Neutrophil (primary cell): ENCODE results near the gene ARID3B.

ENCODE experiments used
- H3K27ac ChIP-seq: fragments of 200-600 bp; sonication (generic); 2 replicates; pipeline ENCODE4 v1.5.1; 2016; ENCODE audit warnings: mild to moderate bottlenecking, moderate library complexity
- H3K27me3 ChIP-seq: fragments of 200-600 bp; sonication (generic); 2 replicates; pipeline ENCODE4 v1.6.0; 2016; ENCODE audit warnings: mild to moderate bottlenecking
- H3K36me3 ChIP-seq: fragments of 200-600 bp; sonication (generic); 2 replicates; pipeline ENCODE4 v1.5.1; 2017
- H3K4me1 ChIP-seq, 2 experiments: fragments of 200-600 bp in 1 of 2; sonication (generic) in 1 of 2; 1 replicate in 1 of 2; 2 replicates in 1 of 2; pipeline versions ENCODE4 v1.5.1 to v1.6.1; 2013 to 2016; ENCODE audit warnings: low read depth in 1 of 2, low read length in 1 of 2, mild to moderate bottlenecking in 1 of 2, moderate library complexity in 1 of 2; ENCODE audit not compliant: control insufficient read depth in 1 of 2, insufficient read depth in 1 of 2
- H3K4me3 ChIP-seq, 2 experiments: fragments of 200-600 bp in 1 of 2; sonication (generic) in 1 of 2; 1 replicate in 1 of 2; 2 replicates in 1 of 2; pipeline ENCODE4 v1.5.1; 2013 to 2016; ENCODE audit warnings: low read depth in 1 of 2, low read length in 1 of 2, mild to moderate bottlenecking in 1 of 2, moderate library complexity in 1 of 2
- H3K9me3 ChIP-seq: fragments of 200-600 bp; sonication (generic); 2 replicates; pipeline ENCODE4 v1.5.1; 2016
- CTCF ChIP-seq: fragments of 200-600 bp; sonication (generic); IDR thresholded peaks from 2 replicates; pipeline ENCODE4 v1.5.1; 2016; ENCODE audit warnings: antibody characterized with exemption

Gene ARID3B

GRCh38 chr15:74622758-74623157 lies 81.7 kb downstream of the ARID3B start:
- peaks cover 3 to 4% of the 10 kb centered on the region in 2 experiments for H3K4me1 ChIP-seq
- H3K27ac ChIP-seq = no peak overlapping the region
- peaks cover 97% of the 10 kb centered on the region for H3K36me3 ChIP-seq
- H3K4me3 ChIP-seq = no peak overlapping the region
- no peaks in the 10 kb centered on the region for H3K9me3 ChIP-seq
- TF ChIP-seq CTCF = no peak
- no peaks in the 10 kb centered on the region for H3K27me3 ChIP-seq

- H3K27me3 ChIP-seq = no peaks in the 10 kb centered on the region
- TF ChIP-seq CTCF = no peak
- no peak overlapping the region for H3K4me3 ChIP-seq
- no peak overlapping the region for H3K27ac ChIP-seq
- no peaks in the 10 kb centered on the region for H3K9me3 ChIP-seq
- peaks cover 100% of the 10 kb centered on the region for H3K36me3 ChIP-seq
- no peaks in the 10 kb centered on the region for H3K4me1 ChIP-seq
Observed at GRCh38 chr15:74624020-74624602, 83.1 kb downstream of the ARID3B start.

GRCh38 chr15:74625693-74626092 lies 84.7 kb downstream of the ARID3B start:
- H3K9me3 ChIP-seq = no peaks in the 10 kb centered on the region
- H3K4me3 ChIP-seq = no peak overlapping the region
- no peak overlapping the region for H3K27ac ChIP-seq
- peaks cover 100% of the 10 kb centered on the region for H3K36me3 ChIP-seq
- H3K27me3 ChIP-seq = no peaks in the 10 kb centered on the region
- H3K4me1 ChIP-seq = no peaks in the 10 kb centered on the region
- TF ChIP-seq CTCF = no peak

GRCh38 chr15:74626336-74626735 lies 85.3 kb downstream of the ARID3B start:
- Histone ChIP-seq H3K4me1 (no peaks in the 10 kb centered on the region), H3K36me3 (peaks cover 100% of the 10 kb centered on the region), H3K27me3 (no peaks in the 10 kb centered on the region), H3K27ac (no peak overlapping the region), H3K4me3 (no peak overlapping the region), H3K9me3 (no peaks in the 10 kb centered on the region)
- TF ChIP-seq CTCF = no peak

GRCh38 chr15:74626752-74627692 lies 86.0 kb downstream of the ARID3B start:
- Histone ChIP-seq H3K27ac (no peak overlapping the region), H3K36me3 (peaks cover 100% of the 10 kb centered on the region), H3K4me1 (no peaks in the 10 kb centered on the region), H3K27me3 (no peaks in the 10 kb centered on the region), H3K4me3 (no peak overlapping the region), H3K9me3 (no peaks in the 10 kb centered on the region)
- no peak for TF ChIP-seq CTCF
